ENCODE data around the gene EYS.

The EYS gene

DNA sequence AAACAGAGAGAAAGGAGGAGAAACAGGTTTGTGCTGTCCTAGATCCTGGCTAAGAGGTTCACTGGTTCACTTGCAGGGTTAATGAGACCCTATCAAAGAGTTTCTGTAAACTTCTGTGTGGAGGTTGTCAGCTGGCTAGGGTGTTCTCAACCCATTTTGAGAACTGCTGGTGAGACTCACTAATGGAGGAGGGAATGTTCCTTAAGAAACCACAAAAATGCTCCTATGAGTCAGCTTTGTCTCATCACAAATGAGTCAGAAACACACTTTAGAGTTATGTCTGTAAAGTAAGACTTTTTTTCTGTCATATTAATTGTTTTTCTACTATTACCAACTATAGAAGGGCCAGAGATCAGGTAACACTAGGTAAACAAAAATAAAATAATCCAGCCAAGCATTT, 1187.0 kb downstream of the EYS start:
- DNase-seq (ENCODE audit: low spot score) (no peak), ATAC-seq (ENCODE audit: low read depth) (peak; percentile 99)
- H3K4me3 ChIP-seq (ENCODE audit: severe bottlenecking): no peak overlapping the region
- TF ChIP-seq, protein P1, sequence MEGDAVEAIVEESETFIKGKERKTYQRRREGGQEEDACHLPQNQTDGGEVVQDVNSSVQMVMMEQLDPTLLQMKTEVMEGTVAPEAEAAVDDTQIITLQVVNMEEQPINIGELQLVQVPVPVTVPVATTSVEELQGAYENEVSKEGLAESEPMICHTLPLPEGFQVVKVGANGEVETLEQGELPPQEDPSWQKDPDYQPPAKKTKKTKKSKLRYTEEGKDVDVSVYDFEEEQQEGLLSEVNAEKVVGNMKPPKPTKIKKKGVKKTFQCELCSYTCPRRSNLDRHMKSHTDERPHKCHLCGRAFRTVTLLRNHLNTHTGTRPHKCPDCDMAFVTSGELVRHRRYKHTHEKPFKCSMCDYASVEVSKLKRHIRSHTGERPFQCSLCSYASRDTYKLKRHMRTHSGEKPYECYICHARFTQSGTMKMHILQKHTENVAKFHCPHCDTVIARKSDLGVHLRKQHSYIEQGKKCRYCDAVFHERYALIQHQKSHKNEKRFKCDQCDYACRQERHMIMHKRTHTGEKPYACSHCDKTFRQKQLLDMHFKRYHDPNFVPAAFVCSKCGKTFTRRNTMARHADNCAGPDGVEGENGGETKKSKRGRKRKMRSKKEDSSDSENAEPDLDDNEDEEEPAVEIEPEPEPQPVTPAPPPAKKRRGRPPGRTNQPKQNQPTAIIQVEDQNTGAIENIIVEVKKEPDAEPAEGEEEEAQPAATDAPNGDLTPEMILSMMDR (IDR thresholded peaks at IDR 0.05; ENCODE audit: poor library complexity, severe bottlenecking): no peak
- H3K27me3 ChIP-seq (ENCODE audit: insufficient read depth, poor library complexity, severe bottlenecking): no peaks in the 10 kb centered on the region
- no peaks in the 10 kb centered on the region for H3K36me3 ChIP-seq (ENCODE audit: low read depth)
- no peaks in the 10 kb centered on the region for H3K9me3 ChIP-seq (ENCODE audit: severe bottlenecking)
- peak overlapping the region; percentile 58 for H3K27ac ChIP-seq (ENCODE audit: poor library complexity, severe bottlenecking)
- H3K4me1 ChIP-seq (ENCODE audit: insufficient read depth, poor library complexity, severe bottlenecking): peaks cover 16% of the 10 kb centered on the region

DNA sequence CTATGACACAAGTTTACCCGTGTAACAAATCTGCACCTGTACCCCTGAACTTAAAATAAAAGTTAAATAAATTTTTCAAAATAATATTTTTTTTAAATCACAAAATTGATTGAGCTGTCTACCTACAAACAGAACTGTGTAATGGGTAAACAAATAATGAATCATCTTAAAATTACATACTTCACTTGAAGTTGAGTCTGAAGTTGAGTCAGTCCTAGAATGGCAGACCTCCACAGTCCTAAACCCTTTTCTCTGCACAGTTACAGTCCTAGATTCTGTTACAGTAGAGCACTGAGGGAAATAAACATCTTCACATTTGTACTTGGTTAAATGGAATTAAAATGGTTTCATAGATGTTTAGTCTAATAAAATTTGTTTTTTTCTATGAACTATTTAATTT, 1190.6 kb downstream of the EYS start:
- no peak for ATAC-seq (ENCODE audit: low read depth)
- no peak for DNase-seq (ENCODE audit: low spot score)
- Histone ChIP-seq H3K27ac (ENCODE audit: poor library complexity, severe bottlenecking) (no peak overlapping the region), H3K4me1 (ENCODE audit: insufficient read depth, poor library complexity, severe bottlenecking) (peaks cover 16% of the 10 kb centered on the region), H3K36me3 (ENCODE audit: low read depth) (no peaks in the 10 kb centered on the region), H3K4me3 (ENCODE audit: severe bottlenecking) (no peak overlapping the region), H3K9me3 (ENCODE audit: severe bottlenecking) (no peaks in the 10 kb centered on the region), H3K27me3 (ENCODE audit: insufficient read depth, poor library complexity, severe bottlenecking) (no peaks in the 10 kb centered on the region)
- TF ChIP-seq, protein P1 (IDR thresholded peaks at IDR 0.05; ENCODE audit: poor library complexity, severe bottlenecking): no peak

DNA sequence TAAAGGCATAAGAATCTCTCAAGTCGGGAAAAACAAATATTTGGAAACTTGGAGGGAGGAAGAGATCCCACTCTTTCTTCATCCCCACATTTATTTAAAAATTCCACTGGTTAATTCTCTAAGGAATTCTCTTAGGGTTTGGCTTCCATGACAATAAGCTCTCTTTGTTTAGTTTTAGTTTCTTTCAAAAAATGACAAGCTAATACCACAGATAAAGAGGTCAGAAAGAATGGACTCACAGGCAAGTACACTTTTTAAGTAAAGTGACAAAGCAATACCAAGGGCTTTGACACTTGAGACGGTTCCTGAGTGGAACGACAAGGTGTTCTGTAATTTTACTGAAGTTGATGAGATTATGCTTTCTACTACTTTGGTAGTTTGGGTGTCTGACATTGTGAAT, 1199.4 kb downstream of the EYS start:
- DNase-seq (ENCODE audit: low spot score) (no peak), ATAC-seq (ENCODE audit: low read depth) (no peak)
- Histone ChIP-seq H3K27me3 (ENCODE audit: insufficient read depth, poor library complexity, severe bottlenecking) (no peaks in the 10 kb centered on the region), H3K9me3 (ENCODE audit: severe bottlenecking) (no peaks in the 10 kb centered on the region), H3K27ac (ENCODE audit: poor library complexity, severe bottlenecking) (no peak overlapping the region), H3K4me1 (ENCODE audit: insufficient read depth, poor library complexity, severe bottlenecking) (no peaks in the 10 kb centered on the region), H3K36me3 (ENCODE audit: low read depth) (no peaks in the 10 kb centered on the region), H3K4me3 (ENCODE audit: severe bottlenecking) (no peak overlapping the region)
- TF ChIP-seq, protein P1 (IDR thresholded peaks at IDR 0.05; ENCODE audit: poor library complexity, severe bottlenecking): no peak

DNA sequence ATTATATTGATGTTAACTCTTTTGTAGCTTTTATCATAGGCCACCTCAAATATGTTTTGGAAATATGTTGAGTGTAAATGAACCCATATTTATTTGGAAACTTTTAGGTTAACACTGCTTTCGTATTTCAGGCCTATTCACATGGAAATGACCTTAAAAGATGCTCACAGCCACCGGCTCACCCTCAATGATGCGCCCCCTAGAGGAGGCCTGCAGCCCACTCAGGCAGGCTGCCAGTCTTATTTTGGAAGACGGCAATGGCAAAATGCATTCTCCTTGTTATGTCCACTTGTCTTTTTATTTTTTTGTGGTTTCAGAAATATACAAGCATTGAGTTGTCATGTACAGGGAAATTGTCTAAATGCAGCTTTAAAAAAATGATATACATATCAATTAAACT, 1201.7 kb downstream of the EYS start:
- TF ChIP-seq, protein P1 (IDR thresholded peaks at IDR 0.05; ENCODE audit: poor library complexity, severe bottlenecking): peak; percentile 48
- ATAC-seq (ENCODE audit: low read depth) (no peak), DNase-seq (ENCODE audit: low spot score) (no peak)
- Histone ChIP-seq H3K27me3 (ENCODE audit: insufficient read depth, poor library complexity, severe bottlenecking) (no peaks in the 10 kb centered on the region), H3K36me3 (ENCODE audit: low read depth) (no peaks in the 10 kb centered on the region), H3K9me3 (ENCODE audit: severe bottlenecking) (no peaks in the 10 kb centered on the region), H3K27ac (ENCODE audit: poor library complexity, severe bottlenecking) (no peak overlapping the region), H3K4me1 (ENCODE audit: insufficient read depth, poor library complexity, severe bottlenecking) (no peaks in the 10 kb centered on the region), H3K4me3 (ENCODE audit: severe bottlenecking) (no peak overlapping the region)

DNA sequence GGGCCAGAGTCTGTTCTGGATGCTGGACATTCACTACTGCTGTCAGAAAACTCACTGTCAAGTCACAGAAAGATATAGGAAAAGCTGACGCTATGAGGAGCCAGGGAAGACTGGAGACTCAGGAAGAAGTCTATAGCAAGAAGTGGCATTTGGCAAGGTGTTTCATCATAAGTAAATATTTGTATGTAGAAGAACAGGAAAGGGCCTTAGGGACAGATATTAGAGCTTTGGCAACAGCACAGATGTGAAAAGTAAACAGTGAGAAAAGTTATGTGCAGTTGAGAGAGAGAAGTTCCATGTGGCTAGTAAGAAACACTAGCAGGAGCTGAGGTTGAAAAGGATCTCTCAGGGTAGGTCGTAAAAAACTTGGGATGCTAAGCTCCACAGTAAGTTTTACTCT, 1202.5 kb downstream of the EYS start:
- H3K27me3 ChIP-seq (ENCODE audit: insufficient read depth, poor library complexity, severe bottlenecking): no peaks in the 10 kb centered on the region
- no peaks in the 10 kb centered on the region for H3K36me3 ChIP-seq (ENCODE audit: low read depth)
- no peak overlapping the region for H3K4me3 ChIP-seq (ENCODE audit: severe bottlenecking)
- no peak overlapping the region for H3K27ac ChIP-seq (ENCODE audit: poor library complexity, severe bottlenecking)
- H3K4me1 ChIP-seq (ENCODE audit: insufficient read depth, poor library complexity, severe bottlenecking): no peaks in the 10 kb centered on the region
- ATAC-seq (ENCODE audit: low read depth): no peak
- no peak for DNase-seq (ENCODE audit: low spot score)
- TF ChIP-seq, protein P1 (IDR thresholded peaks at IDR 0.05; ENCODE audit: poor library complexity, severe bottlenecking): no peak
- no peaks in the 10 kb centered on the region for H3K9me3 ChIP-seq (ENCODE audit: severe bottlenecking)

Measured in RWPE2 (cell line).